Endothelial cell of umbilical vein (primary cell): ENCODE results near the gene MESP1. TPM values are rescaled to one million over a fixed set of nuclear protein-coding genes. Genes with fewer than 3 reads are reported as not detected.

Source experiments
- BruUV-seq: library from RNA; stranded (reverse); fragments of 400-500 nt; replicated peaks from 2 replicates; lab custom pipeline; 2021; lab: Mats Ljungman, UMichigan
- CTCF ChIA-PET: fragments of 300-600, 350-600 bp; sonication (Branson Sonifier 250); formaldehyde crosslinking; loops from one replicate; lab custom pipeline; 2021; ENCODE audit warnings: antibody characterized with exemption, inconsistent platforms; lab: Charles Lee
- POLR2A ChIA-PET: fragments of 300-600, 350-600 bp; sonication (Branson Sonifier 250); formaldehyde crosslinking; loops from one replicate; lab custom pipeline; 2021; ENCODE audit warnings: antibody characterized with exemption, inconsistent platforms; lab: Charles Lee
- DNase-seq: peaks from one replicate; pipeline ENCODE4 v3.0.0-alpha.2; 2011; ENCODE audit warnings: low read depth, low spot score
- FAIRE-seq: peaks from 2 replicates; lab custom pipeline; 2011; peaks lifted over from hg19 to GRCh38; lab: Jason Lieb, UNC
- H2AFZ ChIP-seq: 2 replicates; pipeline ENCODE4 v1.6.0; 2012; ENCODE audit warnings: low read depth, low read length, control low read depth, inconsistent platforms
- H3K27ac ChIP-seq: 2 replicates; pipeline ENCODE4 v1.5.1; 2011; ENCODE audit warnings: low read depth, mild to moderate bottlenecking, control low read depth, low read length, moderate library complexity; ENCODE audit not compliant: insufficient read depth
- H3K27me3 ChIP-seq, 2 experiments: 2 replicates each; pipeline versions ENCODE4 v1.6.0 to v1.6.1; 2011; ENCODE audit warnings: low read length in 2 of 2, mixed read lengths in 1 of 2; ENCODE audit not compliant: control insufficient read depth in 2 of 2, insufficient read depth in 2 of 2
- H3K36me3 ChIP-seq, 2 experiments: 2 replicates in 1 of 2; 3 replicates in 1 of 2; pipeline ENCODE4 v1.5.1; 2011; ENCODE audit warnings: low read length in 2 of 2, mild to moderate bottlenecking in 1 of 2, moderate library complexity in 1 of 2; ENCODE audit not compliant: control insufficient read depth in 2 of 2, insufficient read depth in 2 of 2; ENCODE audit errors: extremely low read depth in 1 of 2
- H3K4me1 ChIP-seq: 3 replicates; pipeline ENCODE4 v1.5.1; 2011; ENCODE audit warnings: mild to moderate bottlenecking, low read length; ENCODE audit not compliant: control insufficient read depth, insufficient read depth; ENCODE audit errors: extremely low read depth
- H3K4me2 ChIP-seq: 2 replicates; pipeline ENCODE4 v1.6.1; 2011; ENCODE audit warnings: low read length, control low read depth, mixed read lengths; ENCODE audit not compliant: insufficient read depth
- H3K4me3 ChIP-seq, 3 experiments: fragments of 200-600 bp in 1 of 3; sonication (generic), shearing (Covaris generic) in 1 of 3; replicated peaks in 1 of 3; 2 replicates each; pipeline ENCODE4 v1.5.1; 2011 to 2016; ENCODE audit warnings: control low read depth in 3 of 3, low read length in 3 of 3, mild to moderate bottlenecking in 2 of 3, inconsistent platforms in 1 of 3, low read depth in 1 of 3, moderate library complexity in 1 of 3; ENCODE audit not compliant: insufficient read depth in 1 of 3
- H3K79me2 ChIP-seq: 2 replicates; pipeline ENCODE4 v1.6.0; 2012; ENCODE audit warnings: low read length, inconsistent platforms; ENCODE audit not compliant: control insufficient read depth, insufficient read depth
- H3K9ac ChIP-seq: replicated peaks from 2 replicates; pipeline ENCODE3; 2011; ENCODE audit warnings: low read length, control low read depth; ENCODE audit not compliant: insufficient read depth; ENCODE audit errors: extremely low read depth
- H3K9me1 ChIP-seq: replicated peaks from 3 replicates; pipeline ENCODE4 v1.6.0; 2011; ENCODE audit warnings: mild to moderate bottlenecking, low read length; ENCODE audit not compliant: control insufficient read depth, insufficient read depth; ENCODE audit errors: extremely low read depth
- H3K9me3 ChIP-seq: replicated peaks from 2 replicates; pipeline ENCODE4 v1.5.1; 2012; ENCODE audit warnings: low read length, inconsistent platforms; ENCODE audit not compliant: control insufficient read depth, insufficient read depth
- H4K20me1 ChIP-seq: replicated peaks from 2 replicates; pipeline ENCODE3; 2011; ENCODE audit warnings: mild to moderate bottlenecking, low read length; ENCODE audit not compliant: control insufficient read depth, insufficient read depth; ENCODE audit errors: extremely low read depth
- EZH2 ChIP-seq: IDR thresholded peaks from 2 replicates; pipeline ENCODE4 v1.6.1; 2012; ENCODE audit warnings: borderline replicate concordance, low read depth, mild to moderate bottlenecking, moderate library complexity, low read length, inconsistent platforms; ENCODE audit not compliant: severe bottlenecking
- FOS ChIP-seq: IDR thresholded peaks from 2 replicates; pipeline ENCODE4 v1.6.1; 2011; ENCODE audit warnings: mild to moderate bottlenecking, low read length, moderate library complexity, borderline replicate concordance; ENCODE audit not compliant: insufficient read depth
- GATA2 ChIP-seq: IDR thresholded peaks from 2 replicates; pipeline ENCODE4 v1.7.0; 2011; ENCODE audit warnings: low read depth, mild to moderate bottlenecking, moderate library complexity, mixed read lengths, low read length; ENCODE audit not compliant: insufficient read length, insufficient read depth
- JUN ChIP-seq: IDR thresholded peaks from 2 replicates; pipeline ENCODE4 v1.6.1; 2011; ENCODE audit warnings: borderline replicate concordance, low read depth; ENCODE audit not compliant: insufficient read length, insufficient read depth
- MYC ChIP-seq: IDR thresholded peaks from one replicate; pipeline ENCODE4 v1.6.1; 2011; ENCODE audit warnings: mild to moderate bottlenecking, low read depth, low read length
- POLR2A ChIP-seq: IDR thresholded peaks from 2 replicates; pipeline ENCODE4 v1.6.1; 2012; ENCODE audit warnings: low read depth, mild to moderate bottlenecking, control low read depth, low read length
- POLR2AphosphoS5 ChIP-seq: IDR thresholded peaks from 2 replicates; pipeline ENCODE4 v1.6.1; 2012; ENCODE audit warnings: low read depth, mild to moderate bottlenecking, control low read depth, low read length, moderate library complexity; ENCODE audit not compliant: insufficient read depth
- dilution Hi-C: fragments of 300-500 bp; cut with MboI; formaldehyde crosslinking; loops from one replicate; pipeline ENCODE4 v1.15.0; 2019; ENCODE audit warnings: low sequenced_read_pairs; ENCODE audit not compliant: extremely low pct_ligation_motif_present
- intact Hi-C: fragments of 100-400 bp; cut with micrococcal nuclease; formaldehyde crosslinking; loops from one replicate; pipeline ENCODE4 v1.10.0; 2022
- polyA plus RNA-seq, 4 experiments: library from polyadenylated mRNA; depleted of rRNA in 3 of 4; stranded (reverse) in 3 of 4; unstranded in 1 of 4; fragments of >200 nt; gene quantifications; 2 replicates each; pipeline versions ENCODE4 v1.2.1 to v1.2.3, GENCODE V29; 2011 to 2012; ENCODE audit warnings: missing spikeins in 1 of 4
- total RNA-seq: library from RNA; stranded (reverse); gene quantifications from 2 replicates; pipeline ENCODE4 v1.2.3, GENCODE V29; 2021
- TF ChIP-seq, protein P1 (sequence below): IDR thresholded peaks from 2 replicates; pipeline ENCODE4 v1.6.1; 2011; ENCODE audit not compliant: insufficient read depth, insufficient read length
- TF ChIP-seq, protein P2 (sequence below), 2 donors: IDR thresholded peaks; 1 replicate in 1 of 2; 2 replicates in 1 of 2; pipeline ENCODE4 v1.5.1; 2011; ENCODE audit warnings: low read length in 2 of 2, mild to moderate bottlenecking in 2 of 2, moderate library complexity in 2 of 2, control low read depth in 1 of 2, inconsistent platforms in 1 of 2, low read depth in 1 of 2; ENCODE audit not compliant: insufficient read depth in 1 of 2; ENCODE audit errors: extremely low read depth in 1 of 2

MESP1 gene
- total and polyA plus RNA-seq, 2 donors (not counting 3 experiments of a cell fraction or from before 2014, with no cell fraction given), result 0.68 to 1.7 TPM

- H3K9me1 ChIP-seq, result no peaks in the 10 kb centered on the region
- BruUV-seq, result no TSS peak
- dilution Hi-C loops, result loop anchor here (25.0 kb wide), 1 partner anchor 102 kb away; no protein-coding TSS in a partner anchor
- no peak overlapping the region for H3K9ac ChIP-seq
- no peak overlapping the region for H3K27ac ChIP-seq
- ChIA-PET POLR2A (interaction anchor here (1.5 kb wide), 1 partner anchor 55 kb away, joined by 5 read pairs; the partner anchor contains the start of gene ANPEP), CTCF (interaction anchor here (0.6 to 12.2 kb wide), 15 partner anchors 8 to 426 kb away, joined by 3 to 599 read pairs (median 13); partner anchors contain the start of gene MESP2)
- H4K20me1 ChIP-seq, result no peaks in the 10 kb centered on the region
- H3K9me3 ChIP-seq, result no peaks in the 10 kb centered on the region
- FAIRE-seq (no peak), DNase-seq (no peak)
- no peaks in the 10 kb centered on the region for H3K36me3 ChIP-seq
- TF ChIP-seq, protein P1, sequence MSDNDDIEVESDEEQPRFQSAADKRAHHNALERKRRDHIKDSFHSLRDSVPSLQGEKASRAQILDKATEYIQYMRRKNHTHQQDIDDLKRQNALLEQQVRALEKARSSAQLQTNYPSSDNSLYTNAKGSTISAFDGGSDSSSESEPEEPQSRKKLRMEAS, result no peak
- TF ChIP-seq POLR2AphosphoS5, result no peak
- no peak for TF ChIP-seq EZH2
- TF ChIP-seq FOS, result no peak
- TF ChIP-seq GATA2, result no peak
- TF ChIP-seq JUN, result no peak
- TF ChIP-seq POLR2A, result no peak
- no peak for TF ChIP-seq MYC
- TF ChIP-seq, protein P2, sequence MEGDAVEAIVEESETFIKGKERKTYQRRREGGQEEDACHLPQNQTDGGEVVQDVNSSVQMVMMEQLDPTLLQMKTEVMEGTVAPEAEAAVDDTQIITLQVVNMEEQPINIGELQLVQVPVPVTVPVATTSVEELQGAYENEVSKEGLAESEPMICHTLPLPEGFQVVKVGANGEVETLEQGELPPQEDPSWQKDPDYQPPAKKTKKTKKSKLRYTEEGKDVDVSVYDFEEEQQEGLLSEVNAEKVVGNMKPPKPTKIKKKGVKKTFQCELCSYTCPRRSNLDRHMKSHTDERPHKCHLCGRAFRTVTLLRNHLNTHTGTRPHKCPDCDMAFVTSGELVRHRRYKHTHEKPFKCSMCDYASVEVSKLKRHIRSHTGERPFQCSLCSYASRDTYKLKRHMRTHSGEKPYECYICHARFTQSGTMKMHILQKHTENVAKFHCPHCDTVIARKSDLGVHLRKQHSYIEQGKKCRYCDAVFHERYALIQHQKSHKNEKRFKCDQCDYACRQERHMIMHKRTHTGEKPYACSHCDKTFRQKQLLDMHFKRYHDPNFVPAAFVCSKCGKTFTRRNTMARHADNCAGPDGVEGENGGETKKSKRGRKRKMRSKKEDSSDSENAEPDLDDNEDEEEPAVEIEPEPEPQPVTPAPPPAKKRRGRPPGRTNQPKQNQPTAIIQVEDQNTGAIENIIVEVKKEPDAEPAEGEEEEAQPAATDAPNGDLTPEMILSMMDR (IDR thresholded peaks at IDR 0.05; ENCODE audit: extremely low read depth in 1 of 2, insufficient read depth in 1 of 2, low read depth in 1 of 2, low read length in 2 of 2), result no peak
- H2AFZ ChIP-seq, result no peak overlapping the region
- H3K27me3 ChIP-seq, result peaks cover 0 to 5% of the 10 kb centered on the region in 2 experiments
- H3K4me3 ChIP-seq, result no peak overlapping the region
- intact Hi-C loops, result loop anchor here (1.0 to 2.0 kb wide), 4 partner anchors 20 to 128 kb away; no protein-coding TSS in a partner anchor
- no peaks in the 10 kb centered on the region for H3K4me1 ChIP-seq
- H3K4me2 ChIP-seq, result no peak overlapping the region
- no peaks in the 10 kb centered on the region for H3K79me2 ChIP-seq
Measured at GRCh38 chr15:89759835-89760234, 8.8 kb upstream of the MESP1 start.
